HG02943 (cell line): ENCODE data around the gene ABO.
"Not testable (repeated sequence)": the region's sequence is repeated elsewhere in the genome, so short reads cannot be mapped to it uniquely, and the experiment has no call there.

Source experiments
- ATAC-seq: cut with Tn5 transposase; IDR thresholded peaks from one replicate; pipeline ENCODE4 v1.9.1; 2021; ENCODE audit warnings: mild to moderate bottlenecking, low read depth, moderate library complexity; ENCODE audit not compliant: unreplicated experiment

ABO gene

GRCh38 chr9:133208171-133208879 is 66.7 kb downstream of the ABO start:
- ATAC-seq, result not testable (repeated sequence)

- ATAC-seq, result no peak
Measured at GRCh38 chr9:133207540-133208170, 67.3 kb downstream of the ABO start.

- no peak for ATAC-seq
Measured at GRCh38 chr9:133207021-133207531, 67.9 kb downstream of the ABO start.

DNA sequence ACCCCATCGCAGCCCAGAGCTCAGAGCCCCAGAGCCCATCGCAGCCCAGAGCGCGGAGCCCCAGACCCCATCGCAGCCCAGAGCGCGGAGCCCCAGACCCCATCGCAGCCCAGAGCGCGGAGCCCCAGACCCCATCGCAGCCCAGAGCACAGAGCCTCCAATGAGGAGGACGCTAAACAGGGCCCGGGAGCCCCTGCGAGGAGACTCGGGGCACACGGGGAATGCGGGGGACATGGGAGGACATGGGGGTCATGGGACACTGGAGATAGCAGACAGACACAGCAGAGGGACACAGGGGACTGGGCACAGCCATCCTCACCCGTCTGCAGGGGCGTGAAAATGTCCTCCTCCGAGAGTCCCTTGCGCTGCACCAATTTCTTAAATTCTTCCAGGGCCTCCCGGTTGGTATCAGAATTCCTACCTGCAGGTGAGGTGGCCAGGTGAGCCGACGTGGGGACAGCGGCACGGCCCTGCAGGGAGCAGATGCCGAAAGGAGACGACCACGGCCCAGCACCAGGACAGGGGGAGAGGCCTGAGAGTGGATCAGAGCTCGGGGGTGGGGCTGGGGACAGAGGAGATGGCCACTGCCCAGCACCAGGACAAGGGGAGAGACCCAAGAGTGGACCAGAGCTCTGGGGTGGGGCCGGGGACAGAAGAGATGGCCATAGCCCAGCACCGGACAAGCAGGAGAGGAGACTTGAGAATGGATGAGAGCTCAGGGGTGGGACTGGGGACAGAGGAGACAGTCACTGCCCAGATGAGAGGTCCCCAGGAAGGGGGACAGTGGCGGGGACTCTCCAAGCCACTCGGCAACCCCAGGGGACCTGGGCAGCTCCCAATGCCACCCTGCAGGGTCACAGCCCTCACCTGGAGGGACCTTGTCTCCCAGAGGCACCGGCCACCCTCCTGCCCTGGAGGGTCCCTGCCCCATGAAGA is 68.7 kb downstream of the ABO start:
- ATAC-seq, result no peak

DNA sequence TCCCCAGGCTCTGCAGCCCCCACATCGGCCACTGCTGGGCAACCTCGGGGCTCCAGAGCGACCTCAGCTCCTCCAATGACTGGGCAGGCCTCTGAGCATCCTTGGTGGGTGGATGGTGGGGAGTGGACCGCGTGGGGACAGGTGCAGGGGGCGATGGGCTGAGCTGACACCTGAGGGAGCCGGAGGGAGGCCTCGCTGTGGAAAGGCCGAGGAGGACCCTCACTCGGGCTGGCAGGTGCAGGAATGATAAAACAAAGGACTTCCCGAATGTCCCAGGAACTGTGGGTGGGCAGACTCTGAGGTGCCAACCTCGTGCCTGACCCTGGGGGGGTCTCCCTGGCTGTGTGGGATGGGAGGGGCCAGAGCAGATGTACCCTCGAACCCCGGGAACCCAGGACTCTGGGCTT is 69.5 kb downstream of the ABO start:
- ATAC-seq, result not testable (repeated sequence)
